ENCODE results near the gene CACHD1. TPM values are rescaled to one million over a fixed set of nuclear protein-coding genes. Genes with fewer than 3 reads are reported as not detected.

CACHD1 gene
- total RNA-seq, 1 donor from 2014 or later: 44.6 TPM

DNA sequence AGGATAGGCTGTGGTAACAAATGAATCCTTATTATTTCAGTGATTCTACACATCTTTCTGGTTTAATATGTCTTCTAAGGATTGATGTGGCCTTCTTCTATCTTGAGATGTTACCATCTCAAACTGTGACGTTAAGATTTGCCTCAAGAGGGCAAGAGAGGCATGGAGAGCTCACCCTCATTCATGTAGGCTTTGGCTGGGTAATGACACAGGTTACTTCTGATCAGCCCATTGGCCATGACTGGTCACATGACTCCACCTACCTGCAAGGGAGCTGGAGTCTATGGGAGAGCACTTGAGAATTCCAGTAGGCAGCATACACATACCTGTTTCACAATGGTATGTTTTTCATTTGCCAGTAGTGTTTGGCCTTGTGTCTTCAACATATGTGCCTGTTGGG is 30.0 kb downstream of the CACHD1 start:
- no peaks in the 10 kb centered on the region for H3K36me3 Mint-ChIP-seq
- no peak overlapping the region for H3K4me3 Mint-ChIP-seq
- no peak overlapping the region for H3K27ac Mint-ChIP-seq
- TF ChIP-seq, protein P1, sequence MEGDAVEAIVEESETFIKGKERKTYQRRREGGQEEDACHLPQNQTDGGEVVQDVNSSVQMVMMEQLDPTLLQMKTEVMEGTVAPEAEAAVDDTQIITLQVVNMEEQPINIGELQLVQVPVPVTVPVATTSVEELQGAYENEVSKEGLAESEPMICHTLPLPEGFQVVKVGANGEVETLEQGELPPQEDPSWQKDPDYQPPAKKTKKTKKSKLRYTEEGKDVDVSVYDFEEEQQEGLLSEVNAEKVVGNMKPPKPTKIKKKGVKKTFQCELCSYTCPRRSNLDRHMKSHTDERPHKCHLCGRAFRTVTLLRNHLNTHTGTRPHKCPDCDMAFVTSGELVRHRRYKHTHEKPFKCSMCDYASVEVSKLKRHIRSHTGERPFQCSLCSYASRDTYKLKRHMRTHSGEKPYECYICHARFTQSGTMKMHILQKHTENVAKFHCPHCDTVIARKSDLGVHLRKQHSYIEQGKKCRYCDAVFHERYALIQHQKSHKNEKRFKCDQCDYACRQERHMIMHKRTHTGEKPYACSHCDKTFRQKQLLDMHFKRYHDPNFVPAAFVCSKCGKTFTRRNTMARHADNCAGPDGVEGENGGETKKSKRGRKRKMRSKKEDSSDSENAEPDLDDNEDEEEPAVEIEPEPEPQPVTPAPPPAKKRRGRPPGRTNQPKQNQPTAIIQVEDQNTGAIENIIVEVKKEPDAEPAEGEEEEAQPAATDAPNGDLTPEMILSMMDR (conservative IDR thresholded peaks at IDR 0.05): no peak
- no peaks in the 10 kb centered on the region for H3K27me3 Mint-ChIP-seq
- no peak for DNase-seq (ENCODE audit: extremely low spot score, unreplicated experiment)
- H3K9me3 Mint-ChIP-seq: no peaks in the 10 kb centered on the region
- peaks cover 52% of the 10 kb centered on the region for H3K4me1 Mint-ChIP-seq (ENCODE audit: unreplicated experiment)

DNA sequence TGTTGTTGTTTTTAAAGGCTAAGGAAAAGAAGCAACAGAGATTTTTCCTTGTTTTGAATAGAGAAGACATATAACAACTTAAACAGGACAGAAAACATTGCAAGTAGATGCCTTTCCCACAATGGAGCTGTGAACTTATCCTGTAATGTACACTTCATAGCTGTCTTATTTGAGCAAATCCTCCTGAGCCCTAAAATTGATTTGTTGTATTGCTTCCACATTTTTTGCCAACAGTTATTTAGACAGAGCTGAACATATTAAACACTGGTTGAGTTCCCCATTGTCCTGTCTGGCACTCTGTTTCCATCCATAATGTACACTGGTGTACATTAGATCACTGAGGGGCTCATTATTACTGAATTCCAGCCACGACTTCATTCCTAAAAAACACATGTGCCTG is 32.2 kb downstream of the CACHD1 start:
- Mint-ChIP-seq H3K4me1 (ENCODE audit: unreplicated experiment) (peaks cover 56% of the 10 kb centered on the region), H3K27ac (no peak overlapping the region), H3K27me3 (no peaks in the 10 kb centered on the region), H3K36me3 (no peaks in the 10 kb centered on the region), H3K9me3 (no peaks in the 10 kb centered on the region), H3K4me3 (no peak overlapping the region)
- no peak for DNase-seq (ENCODE audit: extremely low spot score, unreplicated experiment)
- TF ChIP-seq, protein P1 (conservative IDR thresholded peaks at IDR 0.05): no peak

GRCh38 chr1:64502931-64503330 is 33.0 kb downstream of the CACHD1 start:
- H3K27ac Mint-ChIP-seq: no peak overlapping the region
- peaks cover 57% of the 10 kb centered on the region for H3K4me1 Mint-ChIP-seq (ENCODE audit: unreplicated experiment)
- DNase-seq (ENCODE audit: extremely low spot score, unreplicated experiment): no peak
- TF ChIP-seq, protein P1 (conservative IDR thresholded peaks at IDR 0.05): no peak
- H3K27me3 Mint-ChIP-seq: no peaks in the 10 kb centered on the region
- no peaks in the 10 kb centered on the region for H3K9me3 Mint-ChIP-seq
- H3K4me3 Mint-ChIP-seq: no peak overlapping the region
- no peaks in the 10 kb centered on the region for H3K36me3 Mint-ChIP-seq

GRCh38 chr1:64505232-64505943 is 35.5 kb downstream of the CACHD1 start:
- DNase-seq (ENCODE audit: extremely low spot score, unreplicated experiment): peak; percentile 71
- Mint-ChIP-seq H3K27ac (peak overlapping the region; percentile 83), H3K36me3 (no peaks in the 10 kb centered on the region), H3K4me3 (peak overlapping the region; percentile 88), H3K9me3 (no peaks in the 10 kb centered on the region), H3K27me3 (no peaks in the 10 kb centered on the region), H3K4me1 (ENCODE audit: unreplicated experiment) (peaks cover 63% of the 10 kb centered on the region)
- TF ChIP-seq, protein P1 (conservative IDR thresholded peaks at IDR 0.05): no peak

- DNase-seq (ENCODE audit: extremely low spot score, unreplicated experiment): no peak
- peak overlapping the region; percentile 83 for H3K27ac Mint-ChIP-seq
Observed at GRCh38 chr1:64505944-64506655, 36.2 kb downstream of the CACHD1 start.

More at GRCh38 chr1:64505944-64506655, 36.2 kb downstream of the CACHD1 start:
- Mint-ChIP-seq H3K4me1 (ENCODE audit: unreplicated experiment) (peaks cover 63% of the 10 kb centered on the region), H3K9me3 (no peaks in the 10 kb centered on the region), H3K36me3 (no peaks in the 10 kb centered on the region), H3K4me3 (peak overlapping the region; percentile 88), H3K27me3 (peaks cover 4% of the 10 kb centered on the region)
- TF ChIP-seq, protein P1 (conservative IDR thresholded peaks at IDR 0.05): no peak
